ENCODE data around the gene RAVER1. TPM values are rescaled to one million over a fixed set of nuclear protein-coding genes. Genes with fewer than 3 reads are reported as not detected.

The RAVER1 gene
- total and polyA plus RNA-seq, 2 of the 13 experiments (the other 11 are each of a cell fraction or from before 2014, with no cell fraction given), result 3.6 to 7.9 TPM

DNA sequence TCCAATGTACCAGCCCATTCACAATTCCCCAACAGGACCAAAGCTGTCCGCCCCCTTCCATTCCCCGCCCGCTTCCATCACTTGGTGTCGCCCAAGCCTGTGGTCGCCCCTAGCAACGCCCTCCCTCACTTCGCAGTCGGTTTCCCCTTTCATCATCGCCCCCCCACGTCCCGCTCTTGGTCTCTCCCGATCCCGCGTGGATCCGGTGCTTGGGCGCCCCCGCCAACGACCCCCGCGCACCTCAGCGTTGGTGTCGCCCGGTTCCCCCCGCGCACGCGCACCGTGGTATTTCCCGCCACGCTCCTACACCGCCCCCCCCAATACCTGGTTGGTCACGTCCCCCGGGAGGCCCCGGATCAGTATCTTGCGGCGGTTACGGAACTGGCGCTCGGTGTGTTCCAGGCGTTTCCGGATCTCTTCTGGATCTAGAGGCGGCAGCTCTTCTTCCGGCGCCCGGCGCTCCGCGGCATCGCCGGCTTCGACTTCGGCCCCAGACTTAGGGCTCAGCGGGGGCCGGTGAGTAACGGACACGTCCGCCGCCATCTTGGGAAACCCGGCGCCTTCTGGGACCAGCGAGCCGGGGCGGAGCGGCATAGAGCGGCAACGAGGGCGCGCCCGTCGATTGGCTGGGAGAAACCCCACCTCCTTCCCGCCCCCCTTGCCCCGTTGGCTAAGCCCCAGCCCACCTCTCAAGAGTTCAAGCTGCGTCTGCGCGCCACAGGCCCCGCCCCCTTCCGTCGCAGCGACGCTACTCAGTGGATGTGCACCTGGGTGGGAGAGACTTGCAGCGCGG is at the start of gene RAVER1 (continued):
- TF ChIP-seq GLMP (CRISPR knock-in tag; IDR thresholded peaks at IDR 0.05; ENCODE audit: borderline replicate concordance) (no peak), ZNF782 (CRISPR knock-in tag; IDR thresholded peaks at IDR 0.05; ENCODE audit: borderline replicate concordance) (peak; percentile 74; the same call in 1 of the 2 replicates), ZNF563 (CRISPR knock-in tag; IDR thresholded peaks at IDR 0.05) (peak; percentile 21; the same call in 1 of the 2 replicates), PLRG1 (conservative IDR thresholded peaks at IDR 0.05) (no peak), NR0B2 (CRISPR knock-in tag; IDR thresholded peaks at IDR 0.05) (peak; percentile 82; the same call in 1 of the 2 replicates), RBFOX2 (IDR thresholded peaks at IDR 0.05; ENCODE audit: low read depth, low read length) (peak; percentile 98), AGO2 (optimal IDR thresholded peaks at IDR 0.05; ENCODE audit: low read depth, low read length) (peak; percentile 90), ZNF790 (CRISPR knock-in tag; IDR thresholded peaks at IDR 0.05; ENCODE audit: borderline replicate concordance) (no peak), ZNF576 (CRISPR knock-in tag; IDR thresholded peaks at IDR 0.05) (no peak), EZH2 (conservative IDR thresholded peaks at IDR 0.05; ENCODE audit: low read depth, low read length) (no peak), ZKSCAN1 (IDR thresholded peaks at IDR 0.05; ENCODE audit: low read length) (no peak), MXI1 (IDR thresholded peaks at IDR 0.05; ENCODE audit: borderline replicate concordance, low read depth, low read length) (peak; percentile 73; the same call in 1 of the 3 replicates), ZNF160 (CRISPR knock-in tag; IDR thresholded peaks at IDR 0.05) (peak; percentile 88), USF2 (IDR thresholded peaks at IDR 0.05; ENCODE audit: low read depth, low read length) (no peak), USF2 (CRISPR knock-in tag; IDR thresholded peaks at IDR 0.05; ENCODE audit: borderline replicate concordance) (peak; percentile 25; the same call in 1 of the 2 replicates), SIN3B (IDR thresholded peaks at IDR 0.05; ENCODE audit: low read length) (peak; percentile 54; the same call in 1 of the 2 replicates)
- TF ChIP-seq, protein P1, sequence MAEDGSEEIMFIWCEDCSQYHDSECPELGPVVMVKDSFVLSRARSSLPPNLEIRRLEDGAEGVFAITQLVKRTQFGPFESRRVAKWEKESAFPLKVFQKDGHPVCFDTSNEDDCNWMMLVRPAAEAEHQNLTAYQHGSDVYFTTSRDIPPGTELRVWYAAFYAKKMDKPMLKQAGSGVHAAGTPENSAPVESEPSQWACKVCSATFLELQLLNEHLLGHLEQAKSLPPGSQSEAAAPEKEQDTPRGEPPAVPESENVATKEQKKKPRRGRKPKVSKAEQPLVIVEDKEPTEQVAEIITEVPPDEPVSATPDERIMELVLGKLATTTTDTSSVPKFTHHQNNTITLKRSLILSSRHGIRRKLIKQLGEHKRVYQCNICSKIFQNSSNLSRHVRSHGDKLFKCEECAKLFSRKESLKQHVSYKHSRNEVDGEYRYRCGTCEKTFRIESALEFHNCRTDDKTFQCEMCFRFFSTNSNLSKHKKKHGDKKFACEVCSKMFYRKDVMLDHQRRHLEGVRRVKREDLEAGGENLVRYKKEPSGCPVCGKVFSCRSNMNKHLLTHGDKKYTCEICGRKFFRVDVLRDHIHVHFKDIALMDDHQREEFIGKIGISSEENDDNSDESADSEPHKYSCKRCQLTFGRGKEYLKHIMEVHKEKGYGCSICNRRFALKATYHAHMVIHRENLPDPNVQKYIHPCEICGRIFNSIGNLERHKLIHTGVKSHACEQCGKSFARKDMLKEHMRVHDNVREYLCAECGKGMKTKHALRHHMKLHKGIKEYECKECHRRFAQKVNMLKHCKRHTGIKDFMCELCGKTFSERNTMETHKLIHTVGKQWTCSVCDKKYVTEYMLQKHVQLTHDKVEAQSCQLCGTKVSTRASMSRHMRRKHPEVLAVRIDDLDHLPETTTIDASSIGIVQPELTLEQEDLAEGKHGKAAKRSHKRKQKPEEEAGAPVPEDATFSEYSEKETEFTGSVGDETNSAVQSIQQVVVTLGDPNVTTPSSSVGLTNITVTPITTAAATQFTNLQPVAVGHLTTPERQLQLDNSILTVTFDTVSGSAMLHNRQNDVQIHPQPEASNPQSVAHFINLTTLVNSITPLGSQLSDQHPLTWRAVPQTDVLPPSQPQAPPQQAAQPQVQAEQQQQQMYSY (CRISPR knock-in tag; IDR thresholded peaks at IDR 0.05), result no peak
- TF ChIP-seq, protein P2, sequence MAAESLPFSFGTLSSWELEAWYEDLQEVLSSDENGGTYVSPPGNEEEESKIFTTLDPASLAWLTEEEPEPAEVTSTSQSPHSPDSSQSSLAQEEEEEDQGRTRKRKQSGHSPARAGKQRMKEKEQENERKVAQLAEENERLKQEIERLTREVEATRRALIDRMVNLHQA (CRISPR knock-in tag; IDR thresholded peaks at IDR 0.05), result no peak
- TF ChIP-seq, protein P3, sequence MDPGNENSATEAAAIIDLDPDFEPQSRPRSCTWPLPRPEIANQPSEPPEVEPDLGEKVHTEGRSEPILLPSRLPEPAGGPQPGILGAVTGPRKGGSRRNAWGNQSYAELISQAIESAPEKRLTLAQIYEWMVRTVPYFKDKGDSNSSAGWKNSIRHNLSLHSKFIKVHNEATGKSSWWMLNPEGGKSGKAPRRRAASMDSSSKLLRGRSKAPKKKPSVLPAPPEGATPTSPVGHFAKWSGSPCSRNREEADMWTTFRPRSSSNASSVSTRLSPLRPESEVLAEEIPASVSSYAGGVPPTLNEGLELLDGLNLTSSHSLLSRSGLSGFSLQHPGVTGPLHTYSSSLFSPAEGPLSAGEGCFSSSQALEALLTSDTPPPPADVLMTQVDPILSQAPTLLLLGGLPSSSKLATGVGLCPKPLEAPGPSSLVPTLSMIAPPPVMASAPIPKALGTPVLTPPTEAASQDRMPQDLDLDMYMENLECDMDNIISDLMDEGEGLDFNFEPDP (CRISPR knock-in tag; conservative IDR thresholded peaks at IDR 0.05), result no peak

All from HepG2 (cell line).